AML-193 (cell line): ENCODE measurements around the gene PARP1.
A peak's percentile ranks its signal among the peaks of the same experiment; 100 is the strongest.
"Not testable (repeated sequence)": the region's sequence is repeated elsewhere in the genome, so short reads cannot be mapped to it uniquely, and the experiment has no call there.

Experiments
- DNase-seq, 2 experiments: peaks; one replicate each; lab custom pipeline; 2025; lab: John Stamatoyannopoulos, UW

The PARP1 gene

GRCh38 chr1:226428791-226429461 is 21.0 kb upstream of the PARP1 start:
- no peak for DNase-seq

DNA sequence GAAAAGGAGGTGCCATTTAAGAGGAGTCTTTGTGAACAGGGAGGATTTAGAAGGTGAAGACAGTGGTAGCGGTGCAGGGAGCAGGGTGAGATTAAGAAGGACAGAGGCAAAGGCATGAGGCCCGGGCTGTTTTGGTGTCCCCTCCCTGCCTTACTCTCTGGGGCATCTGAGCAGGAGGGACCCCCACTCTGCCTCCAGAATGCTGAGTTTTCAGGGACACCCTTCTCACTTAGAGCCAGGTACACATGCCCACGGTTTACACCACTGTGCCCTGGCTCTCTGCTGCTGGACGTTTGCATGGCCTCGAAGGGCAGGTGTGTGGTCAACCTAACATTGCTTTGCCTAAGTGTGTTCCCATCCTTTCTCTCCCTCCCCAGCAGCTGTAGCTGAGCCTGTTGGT is 20.5 kb upstream of the PARP1 start:
- DNase-seq: no peak

DNA sequence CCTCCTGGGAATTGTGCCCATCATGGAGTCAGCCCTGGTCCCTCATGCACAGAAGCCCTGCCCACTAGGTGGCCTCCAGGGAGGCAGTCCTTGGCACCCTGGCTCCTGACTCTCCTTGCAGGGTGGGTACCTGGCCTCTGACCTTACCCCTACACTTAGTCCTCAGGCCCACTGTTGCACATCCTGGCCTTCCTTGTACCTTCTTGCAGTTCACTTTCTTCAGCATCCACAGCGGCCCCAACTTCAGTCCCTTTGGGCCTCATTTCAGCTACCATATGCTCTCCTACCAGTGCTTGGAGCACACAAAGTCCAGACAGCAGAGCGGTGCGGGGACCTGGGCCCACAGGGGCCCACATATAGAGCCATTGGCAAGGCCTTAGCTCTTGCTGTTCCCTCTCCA is 19.2 kb upstream of the PARP1 start:
- no peak for DNase-seq

- not testable (repeated sequence) for DNase-seq
Measured at GRCh38 chr1:226426395-226426794, 18.5 kb upstream of the PARP1 start.

DNA sequence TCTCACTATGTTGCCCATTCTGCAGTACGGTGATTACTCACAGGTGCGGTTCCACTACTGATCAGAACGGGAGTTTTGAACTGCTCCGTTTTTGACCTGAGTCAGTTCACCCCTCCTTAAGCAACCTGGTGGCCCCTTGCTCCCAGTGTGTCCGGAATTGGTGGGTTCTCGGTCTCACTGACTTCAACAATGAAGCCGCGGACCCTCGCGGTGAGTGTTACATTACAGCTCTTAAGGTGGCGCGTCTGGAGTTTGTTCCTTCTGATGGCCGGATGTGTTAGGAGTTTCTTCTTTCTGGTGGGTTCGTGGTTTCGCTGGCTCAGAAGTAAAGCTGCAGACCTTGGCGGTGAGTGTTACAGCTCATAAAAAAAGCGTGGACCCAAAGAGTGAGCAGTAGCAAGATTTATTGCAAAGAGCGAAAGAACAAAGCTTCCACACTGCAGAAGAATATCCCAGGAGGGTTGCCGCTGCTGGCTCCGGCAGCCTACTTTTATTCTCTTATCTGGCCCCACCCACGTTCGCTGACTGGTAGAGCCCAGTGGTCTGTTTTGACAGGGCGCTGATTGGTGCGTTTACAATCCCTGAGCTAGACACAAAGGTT is 17.6 kb upstream of the PARP1 start:
- no peak for DNase-seq

DNA sequence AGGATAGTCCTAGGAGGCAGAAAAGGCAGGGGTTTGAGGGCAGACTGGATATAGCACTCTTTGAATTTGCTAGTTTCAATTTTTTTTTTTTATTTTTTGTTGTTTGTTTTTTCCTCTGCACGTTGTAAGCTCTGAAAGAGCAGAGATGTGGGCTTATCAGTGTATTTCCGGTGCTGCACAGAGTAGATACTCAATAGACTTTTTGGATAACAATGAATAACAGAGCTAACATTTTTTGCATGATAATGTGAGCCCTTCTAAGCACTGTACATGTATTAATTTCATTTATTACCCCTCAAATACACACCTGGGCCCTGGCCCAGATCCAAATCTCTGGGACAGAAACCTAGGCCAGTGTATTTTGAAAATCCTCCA is 17.1 kb upstream of the PARP1 start:
- DNase-seq: no peak

- DNase-seq: peak; percentile 27 to 30
Measured at GRCh38 chr1:226424221-226425003, 16.5 kb upstream of the PARP1 start.

- no peak for DNase-seq
Measured at GRCh38 chr1:226422478-226422877, 14.6 kb upstream of the PARP1 start.

- no peak for DNase-seq
Measured at GRCh38 chr1:226420897-226421296, 13.0 kb upstream of the PARP1 start.

DNA sequence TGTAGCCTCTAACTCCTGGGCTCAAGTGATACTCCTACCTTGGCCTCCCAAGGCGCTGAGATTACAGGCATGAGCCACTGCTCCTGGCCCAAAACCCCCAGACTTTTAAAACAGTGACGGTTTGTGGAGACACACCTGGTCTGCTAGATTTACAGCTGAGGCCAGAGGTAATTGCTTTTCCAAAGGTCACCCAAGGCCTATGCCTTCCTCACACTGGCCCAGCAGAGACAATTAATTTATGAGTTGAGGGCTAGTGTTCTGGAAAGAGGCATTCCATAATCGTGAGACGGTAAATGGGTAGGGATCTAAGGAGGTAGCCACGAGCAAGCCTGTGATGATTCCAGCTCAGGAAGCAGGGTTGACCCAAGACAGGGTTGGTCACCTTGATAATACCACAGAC is 12.4 kb upstream of the PARP1 start:
- no peak for DNase-seq

DNA sequence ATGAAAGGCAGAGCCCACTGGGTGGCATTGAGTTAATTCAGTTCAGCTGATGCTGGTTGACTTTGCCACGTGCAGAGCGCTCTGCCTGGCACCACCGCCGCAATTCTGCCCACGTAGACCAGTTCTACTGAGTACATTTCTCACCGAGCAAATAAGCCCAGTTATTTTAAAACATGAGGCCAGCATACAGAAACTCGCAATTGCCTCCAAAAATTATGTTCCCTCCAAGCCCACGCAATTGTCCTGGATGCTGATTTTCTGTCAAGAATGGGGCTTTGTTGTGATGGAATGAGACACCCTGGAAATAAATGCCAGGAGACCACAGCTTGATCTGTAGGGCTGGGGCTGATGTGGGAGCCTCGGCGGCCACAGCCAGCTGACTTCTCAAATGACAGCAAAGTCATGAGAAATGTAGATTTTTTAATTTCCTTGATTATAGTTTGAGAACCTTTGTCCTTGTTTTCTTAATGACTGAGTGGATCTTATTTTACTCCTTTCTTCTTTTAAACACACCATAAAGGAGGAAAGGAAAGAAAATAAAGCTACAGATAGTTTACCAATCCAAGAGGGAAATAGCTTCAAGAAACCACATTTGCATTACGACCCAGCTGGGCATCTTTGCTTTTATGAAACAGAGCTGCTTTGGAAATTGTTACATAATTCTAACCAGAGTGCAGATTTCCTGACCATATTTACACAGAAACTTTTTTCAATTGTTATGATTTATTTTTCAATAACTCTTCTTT is 11.6 kb upstream of the PARP1 start:
- no peak for DNase-seq

GRCh38 chr1:226417830-226418546 is 10.1 kb upstream of the PARP1 start:
- DNase-seq: no peak

DNA sequence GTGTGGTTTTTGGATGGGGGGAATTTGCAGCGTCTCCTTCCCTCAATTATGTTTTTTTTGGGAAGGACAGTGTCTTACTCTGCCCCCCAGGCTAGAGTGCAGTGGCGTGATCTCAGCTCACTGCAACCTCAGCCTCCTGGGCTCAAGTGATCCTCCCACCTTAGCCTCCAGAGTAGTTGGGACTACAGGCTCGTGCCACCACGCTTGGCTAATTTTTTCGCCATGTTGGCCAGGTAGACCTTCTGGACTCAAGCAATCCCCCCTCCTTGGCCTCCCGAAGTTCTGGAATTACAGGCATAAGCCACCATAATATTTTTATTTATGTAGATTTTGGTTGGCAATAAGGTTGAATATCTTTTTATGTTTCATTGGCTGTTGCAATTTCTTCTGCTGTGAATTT is 9.5 kb upstream of the PARP1 start:
- no peak for DNase-seq

GRCh38 chr1:226414098-226414698 is 6.3 kb upstream of the PARP1 start:
- DNase-seq: no peak

DNA sequence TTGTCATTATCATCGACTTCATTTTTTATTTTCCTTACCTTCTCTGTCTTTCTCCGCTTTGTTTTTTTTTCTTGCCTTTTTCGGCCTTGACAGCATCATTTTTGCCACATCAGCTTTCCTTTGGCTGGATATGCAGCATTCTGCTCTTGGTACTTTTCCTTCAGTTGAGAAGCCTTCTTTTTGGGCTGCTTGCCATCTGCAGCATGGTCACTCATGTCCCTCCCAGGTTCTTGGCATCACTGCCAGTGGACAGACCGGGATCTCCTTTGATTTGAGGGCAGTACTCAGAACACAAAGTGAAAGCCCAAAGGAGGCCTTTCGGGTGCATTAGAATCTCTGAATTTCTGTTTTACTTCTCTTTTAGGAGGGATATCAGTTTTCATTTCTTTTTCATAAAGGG is 3.7 kb upstream of the PARP1 start:
- no peak for DNase-seq

DNA sequence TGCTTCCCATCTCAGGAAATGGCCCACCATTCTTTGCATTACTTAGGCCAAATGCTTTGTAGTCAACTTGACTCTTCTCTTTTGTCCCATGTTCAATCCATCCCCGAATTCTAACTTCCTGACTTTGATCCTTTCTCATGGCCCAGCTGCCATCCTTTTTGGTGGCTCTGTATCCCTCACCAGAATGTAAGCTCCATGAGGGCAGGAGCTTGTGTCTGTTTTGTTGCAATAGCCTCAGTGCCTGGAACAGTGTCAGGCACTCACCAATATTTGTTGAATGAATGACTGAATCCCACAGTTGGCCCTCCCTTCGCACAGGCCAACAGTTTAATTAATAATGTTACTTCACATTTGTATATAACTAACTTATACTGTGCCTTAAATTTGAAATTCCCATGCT is 3.1 kb upstream of the PARP1 start:
- DNase-seq: no peak

GRCh38 chr1:226409392-226409791 is 1.5 kb upstream of the PARP1 start:
- no peak for DNase-seq

GRCh38 chr1:226408285-226409184 is 642 bp upstream of the PARP1 start:
- DNase-seq: no peak

DNA sequence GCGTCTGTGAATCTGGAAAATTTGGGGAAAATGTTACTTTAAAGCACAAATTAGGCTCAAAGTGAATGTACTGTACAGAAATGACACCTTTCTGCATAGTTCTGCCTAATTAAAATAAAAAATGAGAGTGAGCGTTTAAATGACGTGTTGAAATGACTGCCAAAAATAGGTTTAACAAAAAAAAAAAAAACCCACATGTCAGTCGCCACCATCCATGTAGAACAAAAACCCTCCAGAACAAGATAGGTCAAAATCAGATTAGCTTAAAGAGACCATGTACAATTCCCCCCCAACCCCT is 745 bp downstream of the PARP1 start:
- no peak for DNase-seq

DNA sequence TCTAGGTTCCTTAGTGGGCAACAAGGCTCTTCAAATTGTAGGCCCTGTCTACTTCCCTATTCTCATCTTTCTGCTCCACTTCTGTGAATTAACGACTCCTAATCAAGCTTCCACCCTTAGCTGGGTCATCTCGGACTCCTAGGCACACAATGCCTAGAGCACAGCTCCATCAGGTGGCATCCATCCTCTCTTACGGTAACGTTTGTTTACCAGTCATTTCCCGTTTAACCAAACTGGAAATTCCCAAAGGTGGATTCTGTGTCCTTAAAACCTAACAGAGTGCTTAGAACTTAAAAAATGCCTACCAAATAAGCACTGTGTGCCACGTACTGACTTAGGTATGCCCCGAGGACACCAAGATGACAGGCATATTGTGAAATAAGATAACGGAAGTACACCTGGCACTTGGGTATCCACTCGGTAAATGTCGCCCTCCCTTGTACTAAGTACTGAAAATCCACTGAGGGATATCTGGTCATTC is 1.5 kb downstream of the PARP1 start:
- DNase-seq: peak; percentile 50 to 61
